ENCODE results near the gene RAF1. TPM values are rescaled to one million over a fixed set of nuclear protein-coding genes. Genes with fewer than 3 reads are reported as not detected.
A peak's percentile ranks its signal among the peaks of the same experiment; 100 is the strongest.
"Not testable (repeated sequence)": the region's sequence is repeated elsewhere in the genome, so short reads cannot be mapped to it uniquely, and the experiment has no call there.

Gene RAF1
- total RNA-seq (100 to 1,000 TPM; 137 to 142 TPM), polyA plus RNA-seq (10 to 100 TPM; 49.4 to 75.1 (median 54.2) TPM), total RNA-seq (216 to 299 (median 253) reads per million in 6 experiments)

- peak within 1 kb of the TSS; percentile 98 to 100 (median 99) for H3K27ac Mint-ChIP-seq
- no peaks in the 10 kb centered on the region for H3K27me3 Mint-ChIP-seq
- H3K4me3 Mint-ChIP-seq = peak within 1 kb of the TSS; percentile 81 to 100 (median 98)
- peaks cover 24 to 40% (median 34%) of the 10 kb centered on the region in 4 donors for H3K4me1 Mint-ChIP-seq
- POLR2A ChIA-PET = interaction anchor here (0.6 to 1.9 kb wide), 20 partner anchors 10 to 1987 kb away, joined by 3 to 16 read pairs (median 4); partner anchors contain the start of genes CAND2, CCDC174, MKRN2 and RPL32
- DNase-seq = peak; percentile 95 to 99 (median 97)
- H3K9me3 Mint-ChIP-seq = peaks cover 0 to 4% (median 0%) of the 10 kb centered on the region in 9 donors
- peak; percentile 87 to 90 for ATAC-seq
- H3K36me3 Mint-ChIP-seq = peaks cover 0 to 3% (median 0%) of the 10 kb centered on the region in 3 donors
Measured at GRCh38 chr3:12663936-12664908, at the start of gene RAF1. TSS of gene RAF1 (minus strand) at chr3:12664117. CDS start at chr3:12618721, 45,396 bp downstream.

- POLR2A ChIA-PET = interaction anchor here (0.6 kb wide), 1 partner anchor 37 kb away, joined by 4 read pairs; no protein-coding TSS in a partner anchor
- H3K4me3 Mint-ChIP-seq = no peak overlapping the region
- no peaks in the 10 kb centered on the region for H3K36me3 Mint-ChIP-seq
- ATAC-seq = no peak
- H3K4me1 Mint-ChIP-seq = peaks cover 0 to 2% (median 0%) of the 10 kb centered on the region in 4 donors
- H3K27me3 Mint-ChIP-seq = peaks cover 0 to 14% (median 7%) of the 10 kb centered on the region in 5 donors
- no peak overlapping the region for H3K27ac Mint-ChIP-seq
- no peak for DNase-seq
- no peaks in the 10 kb centered on the region for H3K9me3 Mint-ChIP-seq
Measured at GRCh38 chr3:12710062-12710461, 46.1 kb upstream of the RAF1 start.

DNA sequence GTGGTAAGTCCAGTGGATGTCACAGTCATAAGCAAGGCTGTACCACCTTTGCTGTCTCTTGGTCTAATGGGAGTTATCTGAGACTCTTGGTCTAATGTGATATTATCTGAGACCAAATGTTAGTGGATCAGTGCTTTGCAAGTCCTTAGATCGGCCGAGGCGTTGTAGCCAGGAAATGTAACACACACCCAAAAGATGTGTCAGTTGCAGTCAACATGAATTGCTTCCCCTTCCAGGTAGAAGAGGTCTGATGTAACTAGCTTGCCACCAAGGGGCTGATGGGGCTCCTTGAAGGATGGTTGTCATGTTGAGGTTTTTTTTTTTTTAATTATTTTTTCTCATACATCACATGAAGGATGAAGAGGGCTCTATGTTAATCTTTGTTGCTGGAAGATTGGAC is 45.4 kb upstream of the RAF1 start:
- H3K36me3 Mint-ChIP-seq = no peaks in the 10 kb centered on the region
- H3K27me3 Mint-ChIP-seq = peaks cover 0 to 14% (median 7%) of the 10 kb centered on the region in 5 donors
- H3K27ac Mint-ChIP-seq = no peak overlapping the region
- POLR2A ChIA-PET = interaction anchor here (0.6 kb wide), 1 partner anchor 36 kb away, joined by 4 read pairs; no protein-coding TSS in a partner anchor
- H3K4me1 Mint-ChIP-seq = peaks cover 0 to 2% (median 0%) of the 10 kb centered on the region in 4 donors
- DNase-seq = no peak
- no peak overlapping the region for H3K4me3 Mint-ChIP-seq
- H3K9me3 Mint-ChIP-seq = no peaks in the 10 kb centered on the region
- ATAC-seq = no peak

DNA sequence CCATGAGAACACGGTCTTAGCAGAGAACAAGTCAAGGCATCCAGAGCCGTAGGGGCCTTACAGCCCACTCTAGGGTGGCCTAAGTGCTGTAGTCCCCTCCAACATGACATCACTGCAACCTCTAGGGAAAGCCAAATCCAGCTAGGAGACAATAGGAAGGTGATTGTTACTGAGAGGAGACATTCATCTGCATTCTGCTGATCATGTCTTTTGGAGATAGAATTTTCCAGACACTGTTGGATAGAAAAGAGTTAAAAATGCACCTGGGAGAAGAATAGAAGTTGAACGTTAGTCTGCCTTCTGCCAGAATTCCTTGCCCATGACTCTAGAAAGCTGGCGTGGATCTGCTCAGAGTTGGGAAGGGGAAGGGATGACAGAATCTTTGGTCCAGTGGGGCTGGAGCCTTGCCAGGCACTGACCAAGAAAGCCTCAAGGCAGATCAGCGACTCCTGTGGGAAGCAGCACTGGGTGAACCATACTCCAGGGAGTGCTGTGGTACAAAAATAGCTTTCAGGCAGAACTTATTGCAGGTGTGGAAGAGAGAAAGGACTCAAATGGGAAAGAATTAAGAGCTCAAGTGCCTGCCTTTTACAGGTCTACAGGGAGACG is 44.8 kb upstream of the RAF1 start:
- ATAC-seq (no peak), DNase-seq (no peak)
- H3K4me3 Mint-ChIP-seq = no peak overlapping the region
- peaks cover 0 to 4% (median 0%) of the 10 kb centered on the region in 4 donors for H3K4me1 Mint-ChIP-seq
- H3K27me3 Mint-ChIP-seq = peaks cover 0 to 14% (median 7%) of the 10 kb centered on the region in 5 donors
- POLR2A ChIA-PET = no interaction called here
- H3K36me3 Mint-ChIP-seq = no peaks in the 10 kb centered on the region
- H3K27ac Mint-ChIP-seq = no peak overlapping the region
- no peaks in the 10 kb centered on the region for H3K9me3 Mint-ChIP-seq

GRCh38 chr3:12707449-12707848 is 43.5 kb upstream of the RAF1 start:
- no peak for DNase-seq
- POLR2A ChIA-PET = no interaction called here
- ATAC-seq = no peak
- Mint-ChIP-seq H3K36me3 (no peaks in the 10 kb centered on the region), H3K27me3 (peaks cover 0 to 14% (median 7%) of the 10 kb centered on the region in 5 donors), H3K27ac (no peak overlapping the region), H3K9me3 (no peaks in the 10 kb centered on the region), H3K4me3 (no peak overlapping the region), H3K4me1 (peaks cover 0 to 4% (median 0%) of the 10 kb centered on the region in 4 donors)

DNA sequence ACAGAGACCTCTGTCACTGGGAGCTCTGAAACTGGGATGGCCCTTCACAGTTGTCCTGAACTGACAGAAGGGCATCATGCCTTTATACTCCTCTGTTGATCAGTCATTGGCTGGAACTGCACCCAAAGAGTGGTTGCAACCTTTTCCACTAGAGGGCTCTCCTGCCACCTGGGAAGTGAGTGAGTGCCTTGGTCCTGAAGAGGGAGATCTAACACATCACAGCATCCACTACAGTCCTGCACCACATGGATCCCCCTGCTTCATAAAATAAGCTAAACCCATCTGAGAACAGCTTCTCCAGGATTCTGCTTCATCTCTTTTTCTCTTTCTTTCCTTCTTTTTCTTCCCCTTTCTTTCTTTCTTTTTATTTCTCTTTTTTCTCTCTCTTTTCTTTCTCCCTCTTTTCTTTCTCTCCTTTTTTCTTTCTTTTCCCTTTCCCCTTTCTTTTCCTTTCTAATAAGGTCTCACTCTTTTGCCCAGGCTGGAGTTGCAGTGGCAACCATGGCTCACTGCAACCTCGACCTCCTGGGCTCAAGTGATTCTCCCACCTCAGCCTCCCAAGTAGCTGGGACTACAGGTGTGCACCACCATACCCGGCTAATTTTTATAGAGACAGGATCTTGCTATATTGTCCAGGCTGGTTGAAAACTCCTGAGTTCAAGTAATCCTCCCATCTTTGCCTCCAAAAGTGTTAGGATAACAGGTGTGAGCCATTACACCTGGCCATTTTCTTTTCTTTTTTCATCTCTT is 42.8 kb upstream of the RAF1 start:
- ATAC-seq = peak; percentile 99
- H3K36me3 Mint-ChIP-seq = no peaks in the 10 kb centered on the region

GRCh38 chr3:12705981-12706380 is 42.1 kb upstream of the RAF1 start:
- DNase-seq (no peak), ATAC-seq (no peak)
- H3K27ac Mint-ChIP-seq = no peak overlapping the region
- no peaks in the 10 kb centered on the region for H3K36me3 Mint-ChIP-seq
- POLR2A ChIA-PET = no interaction called here
- H3K27me3 Mint-ChIP-seq = peaks cover under 1 to 14% (median 7%) of the 10 kb centered on the region in 5 donors
- no peaks in the 10 kb centered on the region for H3K9me3 Mint-ChIP-seq
- H3K4me3 Mint-ChIP-seq = no peak overlapping the region
- peaks cover 0 to 4% (median 0%) of the 10 kb centered on the region in 4 donors for H3K4me1 Mint-ChIP-seq

More for the DNA sequence above, 42.8 kb upstream of the RAF1 start:
- peaks cover 0 to 14% (median 7%) of the 10 kb centered on the region in 5 donors for H3K27me3 Mint-ChIP-seq
- no peak overlapping the region for H3K27ac Mint-ChIP-seq
- DNase-seq = peak; percentile 7 to 75 (median 54)
- POLR2A ChIA-PET = no interaction called here
- no peak overlapping the region for H3K4me3 Mint-ChIP-seq
- no peaks in the 10 kb centered on the region for H3K9me3 Mint-ChIP-seq
- peaks cover 0 to 4% (median 0%) of the 10 kb centered on the region in 4 donors for H3K4me1 Mint-ChIP-seq

- H3K27ac Mint-ChIP-seq = no peak overlapping the region
Measured at GRCh38 chr3:12705374-12705926, 41.5 kb upstream of the RAF1 start.

DNA sequence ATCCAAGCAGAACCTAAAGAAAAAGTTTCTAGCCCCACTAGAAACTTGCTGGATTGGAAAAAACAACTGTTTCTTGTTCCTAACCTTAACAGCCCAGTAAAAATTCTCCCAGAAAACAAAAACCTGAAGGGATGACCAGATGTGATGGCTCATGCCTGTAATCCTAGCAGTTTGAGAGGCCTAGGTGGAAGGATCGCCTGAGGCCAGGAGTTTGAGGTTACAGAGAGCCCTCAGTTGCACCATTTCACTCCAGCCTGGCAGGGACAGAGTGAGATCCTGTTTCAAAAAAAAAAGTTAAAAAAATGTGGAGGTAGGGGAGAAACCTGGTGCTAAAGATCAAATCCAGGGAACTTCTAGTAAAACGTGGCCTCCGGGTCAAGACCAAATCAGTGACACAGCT is 38.6 kb upstream of the RAF1 start:
- Mint-ChIP-seq H3K4me1 (peaks cover 0 to 4% (median 0%) of the 10 kb centered on the region in 4 donors), H3K9me3 (no peaks in the 10 kb centered on the region)
- ATAC-seq = no peak

More at GRCh38 chr3:12705374-12705926, 41.5 kb upstream of the RAF1 start:
- H3K36me3 Mint-ChIP-seq = no peaks in the 10 kb centered on the region
- peaks cover 0 to 4% (median 0%) of the 10 kb centered on the region in 4 donors for H3K4me1 Mint-ChIP-seq
- peaks cover 2 to 14% (median 4%) of the 10 kb centered on the region in 5 donors for H3K27me3 Mint-ChIP-seq
- no peak overlapping the region for H3K4me3 Mint-ChIP-seq
- no peak for ATAC-seq
- no peaks in the 10 kb centered on the region for H3K9me3 Mint-ChIP-seq
- POLR2A ChIA-PET = no interaction called here
- no peak for DNase-seq

DNA sequence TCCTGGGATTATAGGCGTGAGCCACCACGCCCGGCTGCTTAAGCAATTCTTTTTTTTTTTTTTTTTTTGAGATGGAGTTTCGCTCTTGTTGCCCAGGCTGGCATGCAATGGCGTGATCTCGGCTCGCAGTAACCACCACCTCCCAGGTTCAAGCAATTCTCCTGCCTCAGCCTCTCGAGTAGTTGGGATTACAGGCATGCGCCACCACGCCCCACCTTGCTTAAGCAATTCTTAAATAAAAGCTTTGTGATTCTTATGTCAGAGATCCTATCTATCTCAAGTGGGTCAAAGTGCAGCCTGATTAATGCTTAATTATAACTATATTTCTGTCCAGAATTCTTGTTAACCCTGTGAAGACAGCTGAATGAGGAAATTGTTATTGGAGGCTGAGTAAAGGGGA is 37.7 kb upstream of the RAF1 start:
- H3K4me3 Mint-ChIP-seq = not testable (repeated sequence)

More for the DNA sequence above, 38.6 kb upstream of the RAF1 start:
- DNase-seq = no peak
- H3K27me3 Mint-ChIP-seq = peaks cover 0 to 11% (median 4%) of the 10 kb centered on the region in 5 donors
- no peaks in the 10 kb centered on the region for H3K36me3 Mint-ChIP-seq
- POLR2A ChIA-PET = no interaction called here
- H3K4me3 Mint-ChIP-seq = no peak overlapping the region
- H3K27ac Mint-ChIP-seq = no peak overlapping the region

GRCh38 chr3:12700800-12701199 is 36.9 kb upstream of the RAF1 start:
- Mint-ChIP-seq H3K4me3 (no peak overlapping the region), H3K9me3 (no peaks in the 10 kb centered on the region), H3K27ac (no peak overlapping the region), H3K27me3 (peaks cover 0 to 6% (median 3%) of the 10 kb centered on the region in 5 donors), H3K4me1 (peaks cover 0 to 4% (median 0%) of the 10 kb centered on the region in 4 donors), H3K36me3 (no peaks in the 10 kb centered on the region)
- DNase-seq = no peak
- POLR2A ChIA-PET = no interaction called here
- no peak for ATAC-seq

More for the DNA sequence above, 37.7 kb upstream of the RAF1 start:
- H3K4me1 Mint-ChIP-seq, H3K27me3 Mint-ChIP-seq, ATAC-seq, DNase-seq, H3K27ac Mint-ChIP-seq, H3K36me3 Mint-ChIP-seq, H3K9me3 Mint-ChIP-seq, POLR2A ChIA-PET: not testable (repeated sequence)

DNA sequence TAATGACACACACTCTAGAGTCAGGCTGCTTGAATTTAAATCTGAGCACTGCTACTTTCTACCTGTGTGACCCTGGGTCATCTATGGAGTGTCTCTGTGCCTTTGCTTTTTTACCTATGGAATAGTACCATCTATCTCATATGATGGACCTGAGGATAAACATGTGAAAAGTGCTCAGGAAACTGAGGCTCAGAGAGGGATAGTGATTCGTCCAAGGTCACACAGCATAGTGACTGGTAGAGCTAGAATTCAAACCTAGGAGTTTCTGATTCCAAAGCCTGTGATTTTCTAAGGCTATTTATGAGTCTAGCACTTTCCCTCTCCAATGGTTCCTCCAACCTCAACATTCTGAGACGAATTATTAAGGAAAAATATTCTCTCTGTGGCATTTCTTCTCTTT is 32.0 kb upstream of the RAF1 start:
- POLR2A ChIA-PET = no interaction called here
- no peak overlapping the region for H3K27ac Mint-ChIP-seq
- H3K27me3 Mint-ChIP-seq = peaks cover 0 to 2% (median 0%) of the 10 kb centered on the region in 5 donors

More for the DNA sequence above, 32.0 kb upstream of the RAF1 start:
- no peaks in the 10 kb centered on the region for H3K4me1 Mint-ChIP-seq
- no peaks in the 10 kb centered on the region for H3K9me3 Mint-ChIP-seq
- ATAC-seq (no peak), DNase-seq (no peak)
- no peak overlapping the region for H3K4me3 Mint-ChIP-seq
- no peaks in the 10 kb centered on the region for H3K36me3 Mint-ChIP-seq
